IMR-90 (cell line): ENCODE results near the gene TTK.
"Not testable (repeated sequence)": the region's sequence is repeated elsewhere in the genome, so short reads cannot be mapped to it uniquely, and the experiment has no call there.

Experiments used
- CEBPB ChIP-seq: IDR thresholded peaks from 2 replicates; pipeline ENCODE4 v1.6.1; 2012; ENCODE audit warnings: low read depth, low read length, improper control_type of control experiment
- FOS ChIP-seq: fragments of 150-350 bp; IDR thresholded peaks from 2 replicates; pipeline ENCODE4 v1.6.1; 2016; ENCODE audit warnings: low read depth, low read length
- MXI1 ChIP-seq: IDR thresholded peaks from 2 replicates; pipeline ENCODE4 v1.6.1; 2012; ENCODE audit warnings: low read depth, mild to moderate bottlenecking, low read length, moderate library complexity, borderline replicate concordance
- POLR2A ChIP-seq: IDR thresholded peaks from 2 replicates; pipeline ENCODE4 v1.6.1; 2012; ENCODE audit warnings: mild to moderate bottlenecking, low read depth, low read length
- RAD21 ChIP-seq: IDR thresholded peaks from 2 replicates; pipeline ENCODE4 v1.6.1; 2012; ENCODE audit warnings: low read length, improper control_type of control experiment
- RFX5 ChIP-seq: IDR thresholded peaks from 2 replicates; pipeline ENCODE4 v1.8.0; 2012; ENCODE audit warnings: low read depth, mild to moderate bottlenecking, low read length, moderate library complexity
- SMC3 ChIP-seq: fragments of 150-350 bp; IDR thresholded peaks from 2 replicates; pipeline ENCODE4 v1.6.1; 2016; ENCODE audit warnings: low read depth, mild to moderate bottlenecking, antibody characterized with exemption, low read length, moderate library complexity
- TF ChIP-seq, protein P1 (sequence below): conservative IDR thresholded peaks from 2 replicates; pipeline ENCODE4 v1.5.1; 2012; ENCODE audit warnings: mild to moderate bottlenecking, low read depth, low read length, improper control_type of control experiment
- TF ChIP-seq, protein P2 (sequence below): fragments of 150-350 bp; IDR thresholded peaks from 2 replicates; pipeline ENCODE4 v1.6.1; 2016; ENCODE audit warnings: low read depth, mild to moderate bottlenecking, low read length, moderate library complexity, borderline replicate concordance

DNA sequence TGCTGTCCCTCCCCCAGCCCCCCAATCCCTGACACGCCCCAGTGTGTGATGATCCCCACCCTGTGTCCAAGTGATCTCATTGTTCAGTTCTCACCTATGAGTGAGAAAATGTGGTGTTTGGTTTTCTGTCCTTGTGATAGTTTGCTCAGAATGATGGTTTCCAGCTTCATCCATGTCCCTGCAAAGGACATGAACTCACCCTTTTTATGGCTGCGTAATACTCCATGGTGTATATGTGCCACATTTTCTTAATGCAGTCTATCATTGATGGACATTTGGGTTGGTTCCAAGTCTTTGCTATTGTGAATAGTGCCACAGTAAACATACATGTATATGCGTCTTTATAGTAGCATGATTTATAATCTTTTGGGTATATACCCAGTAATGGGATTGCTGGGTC lies 43.8 kb downstream of the TTK start:
- TF ChIP-seq, protein P1, sequence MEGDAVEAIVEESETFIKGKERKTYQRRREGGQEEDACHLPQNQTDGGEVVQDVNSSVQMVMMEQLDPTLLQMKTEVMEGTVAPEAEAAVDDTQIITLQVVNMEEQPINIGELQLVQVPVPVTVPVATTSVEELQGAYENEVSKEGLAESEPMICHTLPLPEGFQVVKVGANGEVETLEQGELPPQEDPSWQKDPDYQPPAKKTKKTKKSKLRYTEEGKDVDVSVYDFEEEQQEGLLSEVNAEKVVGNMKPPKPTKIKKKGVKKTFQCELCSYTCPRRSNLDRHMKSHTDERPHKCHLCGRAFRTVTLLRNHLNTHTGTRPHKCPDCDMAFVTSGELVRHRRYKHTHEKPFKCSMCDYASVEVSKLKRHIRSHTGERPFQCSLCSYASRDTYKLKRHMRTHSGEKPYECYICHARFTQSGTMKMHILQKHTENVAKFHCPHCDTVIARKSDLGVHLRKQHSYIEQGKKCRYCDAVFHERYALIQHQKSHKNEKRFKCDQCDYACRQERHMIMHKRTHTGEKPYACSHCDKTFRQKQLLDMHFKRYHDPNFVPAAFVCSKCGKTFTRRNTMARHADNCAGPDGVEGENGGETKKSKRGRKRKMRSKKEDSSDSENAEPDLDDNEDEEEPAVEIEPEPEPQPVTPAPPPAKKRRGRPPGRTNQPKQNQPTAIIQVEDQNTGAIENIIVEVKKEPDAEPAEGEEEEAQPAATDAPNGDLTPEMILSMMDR = not testable (repeated sequence)
- not testable (repeated sequence) for TF ChIP-seq FOS, SMC3, POLR2A, CEBPB, MXI1, RFX5, RAD21
- TF ChIP-seq, protein P2, sequence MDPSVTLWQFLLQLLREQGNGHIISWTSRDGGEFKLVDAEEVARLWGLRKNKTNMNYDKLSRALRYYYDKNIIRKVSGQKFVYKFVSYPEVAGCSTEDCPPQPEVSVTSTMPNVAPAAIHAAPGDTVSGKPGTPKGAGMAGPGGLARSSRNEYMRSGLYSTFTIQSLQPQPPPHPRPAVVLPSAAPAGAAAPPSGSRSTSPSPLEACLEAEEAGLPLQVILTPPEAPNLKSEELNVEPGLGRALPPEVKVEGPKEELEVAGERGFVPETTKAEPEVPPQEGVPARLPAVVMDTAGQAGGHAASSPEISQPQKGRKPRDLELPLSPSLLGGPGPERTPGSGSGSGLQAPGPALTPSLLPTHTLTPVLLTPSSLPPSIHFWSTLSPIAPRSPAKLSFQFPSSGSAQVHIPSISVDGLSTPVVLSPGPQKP = not testable (repeated sequence)
